Fibroblast of gingiva (primary cell): ENCODE data around the gene NBPF20.
"Not testable (repeated sequence)": the region's sequence is repeated elsewhere in the genome, so short reads cannot be mapped to it uniquely, and the experiment has no call there.

Experiments
- DNase-seq: peaks from one replicate; pipeline ENCODE4 v3.0.0-alpha.2; 2011; ENCODE audit warnings: low read depth

NBPF20 gene

GRCh38 chr1:145425436-145426029, at the start of gene NBPF20:
TSS of gene NBPF20 (minus strand) at chr1:145425603. CDS start at chr1:145405272, 20,331 bp downstream.
- DNase-seq = peak; percentile 47

GRCh38 chr1:145474837-145475368, 49.5 kb upstream of the NBPF20 start:
- DNase-seq = not testable (repeated sequence)

GRCh38 chr1:145472731-145473130, 47.3 kb upstream of the NBPF20 start:
- not testable (repeated sequence) for DNase-seq

GRCh38 chr1:145471365-145471764, 46.0 kb upstream of the NBPF20 start:
- DNase-seq = not testable (repeated sequence)

- DNase-seq = peak; percentile 90
Observed at GRCh38 chr1:145465405-145466144, 40.2 kb upstream of the NBPF20 start.

GRCh38 chr1:145464708-145465336, 39.4 kb upstream of the NBPF20 start:
- DNase-seq = not testable (repeated sequence)

- not testable (repeated sequence) for DNase-seq
Observed at GRCh38 chr1:145464017-145464416, 38.6 kb upstream of the NBPF20 start.

GRCh38 chr1:145460684-145461083, 35.3 kb upstream of the NBPF20 start:
- not testable (repeated sequence) for DNase-seq

- not testable (repeated sequence) for DNase-seq
Observed at GRCh38 chr1:145460048-145460447, 34.6 kb upstream of the NBPF20 start.

GRCh38 chr1:145459591-145459990, 34.2 kb upstream of the NBPF20 start:
- not testable (repeated sequence) for DNase-seq

GRCh38 chr1:145459063-145459462, 33.7 kb upstream of the NBPF20 start:
- DNase-seq = not testable (repeated sequence)

- DNase-seq = not testable (repeated sequence)
Observed at GRCh38 chr1:145454824-145455177, 29.4 kb upstream of the NBPF20 start.

- not testable (repeated sequence) for DNase-seq
Observed at GRCh38 chr1:145453873-145454823, 28.7 kb upstream of the NBPF20 start.

- not testable (repeated sequence) for DNase-seq
Observed at GRCh38 chr1:145452506-145452905, 27.1 kb upstream of the NBPF20 start.

- DNase-seq = not testable (repeated sequence)
Observed at GRCh38 chr1:145451914-145452313, 26.5 kb upstream of the NBPF20 start.

GRCh38 chr1:145445219-145445618, 19.8 kb upstream of the NBPF20 start:
- DNase-seq = not testable (repeated sequence)

GRCh38 chr1:145442340-145442739, 16.9 kb upstream of the NBPF20 start:
- not testable (repeated sequence) for DNase-seq

- not testable (repeated sequence) for DNase-seq
Observed at GRCh38 chr1:145431363-145432256, 6.2 kb upstream of the NBPF20 start.

GRCh38 chr1:145430830-145431229, 5.4 kb upstream of the NBPF20 start:
- DNase-seq = not testable (repeated sequence)

- DNase-seq = not testable (repeated sequence)
Observed at GRCh38 chr1:145429329-145429728, 3.9 kb upstream of the NBPF20 start.
